ENCODE data around the gene TMEM88.

- TF ChIP-seq, protein P1, sequence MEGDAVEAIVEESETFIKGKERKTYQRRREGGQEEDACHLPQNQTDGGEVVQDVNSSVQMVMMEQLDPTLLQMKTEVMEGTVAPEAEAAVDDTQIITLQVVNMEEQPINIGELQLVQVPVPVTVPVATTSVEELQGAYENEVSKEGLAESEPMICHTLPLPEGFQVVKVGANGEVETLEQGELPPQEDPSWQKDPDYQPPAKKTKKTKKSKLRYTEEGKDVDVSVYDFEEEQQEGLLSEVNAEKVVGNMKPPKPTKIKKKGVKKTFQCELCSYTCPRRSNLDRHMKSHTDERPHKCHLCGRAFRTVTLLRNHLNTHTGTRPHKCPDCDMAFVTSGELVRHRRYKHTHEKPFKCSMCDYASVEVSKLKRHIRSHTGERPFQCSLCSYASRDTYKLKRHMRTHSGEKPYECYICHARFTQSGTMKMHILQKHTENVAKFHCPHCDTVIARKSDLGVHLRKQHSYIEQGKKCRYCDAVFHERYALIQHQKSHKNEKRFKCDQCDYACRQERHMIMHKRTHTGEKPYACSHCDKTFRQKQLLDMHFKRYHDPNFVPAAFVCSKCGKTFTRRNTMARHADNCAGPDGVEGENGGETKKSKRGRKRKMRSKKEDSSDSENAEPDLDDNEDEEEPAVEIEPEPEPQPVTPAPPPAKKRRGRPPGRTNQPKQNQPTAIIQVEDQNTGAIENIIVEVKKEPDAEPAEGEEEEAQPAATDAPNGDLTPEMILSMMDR (IDR thresholded peaks at IDR 0.05; ENCODE audit: poor library complexity, severe bottlenecking) = no peak
- TF ChIP-seq RAD21 (conservative IDR thresholded peaks at IDR 0.05) (no peak), POLR2AphosphoS5 (IDR thresholded peaks at IDR 0.05) (no peak), EZH2 (IDR thresholded peaks at IDR 0.05; ENCODE audit: borderline replicate concordance, insufficient read depth, low read length, poor library complexity, severe bottlenecking) (no peak), TAF1 (IDR thresholded peaks at IDR 0.05; ENCODE audit: low read depth) (no peak), MXI1 (conservative IDR thresholded peaks at IDR 0.05; ENCODE audit: poor library complexity, severe bottlenecking) (no peak), EP300 (conservative IDR thresholded peaks at IDR 0.05; ENCODE audit: poor library complexity, severe bottlenecking) (no peak)
Observed at GRCh38 chr17:7855660-7856010, 769 bp downstream of the TMEM88 start.

Data from neural cell (in vitro differentiated cells).